Suprapubic skin (tissue), 4 donors: Measurements from ENCODE around the gene C1orf226. TPM values are rescaled to one million over a fixed set of nuclear protein-coding genes. Genes with fewer than 3 reads are reported as not detected.

Experiments
- DNase-seq, 2 donors: peaks; one replicate each; pipeline ENCODE4 v3.0.0-alpha.2; 2019; ENCODE audit warnings: low spot score in 2 of 2
- H3K27ac ChIP-seq: fragments of 200-600 bp; sonication (generic); one replicate; pipeline ENCODE4 v1.5.1; 2019
- H3K27me3 ChIP-seq: fragments of 200-600 bp; sonication (generic); one replicate; pipeline ENCODE4 v1.5.1; 2019
- H3K36me3 ChIP-seq: fragments of 200-600 bp; sonication (generic); one replicate; pipeline ENCODE4 v1.5.1; 2019
- H3K4me1 ChIP-seq: fragments of 200-600 bp; sonication (generic); one replicate; pipeline ENCODE4 v1.5.1; 2019
- H3K4me3 ChIP-seq: fragments of 200-600 bp; sonication (generic); one replicate; pipeline ENCODE4 v1.5.1; 2019; ENCODE audit warnings: mild to moderate bottlenecking
- H3K9me3 ChIP-seq: fragments of 200-600 bp; sonication (generic); one replicate; pipeline ENCODE4 v1.5.1; 2019
- EP300 ChIP-seq: sonication (generic); formaldehyde crosslinking; IDR thresholded peaks from one replicate; pipeline ENCODE4 v1.6.1; 2017; ENCODE audit warnings: antibody characterized with exemption
- POLR2A ChIP-seq, 2 donors: fragments of 450-650 bp; IDR thresholded peaks; one replicate each; pipeline ENCODE4 v1.6.1; 2017; ENCODE audit warnings: antibody characterized with exemption in 2 of 2, mild to moderate bottlenecking in 2 of 2, moderate library complexity in 2 of 2
- POLR2AphosphoS5 ChIP-seq, 3 donors: sonication (generic); formaldehyde crosslinking; IDR thresholded peaks; one replicate each; pipeline ENCODE4 v1.6.1; 2017; ENCODE audit warnings: antibody characterized with exemption in 3 of 3
- WGBS: methylation state at CpG from one replicate; pipeline ENCODE4 v1.1.5; 2018; 5-methylcytosine and 5-hydroxymethylcytosine counted together
- total RNA-seq, 4 donors: library from RNA; depleted of rRNA; stranded (reverse); fragments of >200 nt; gene quantifications; one replicate each; pipeline ENCODE4 v1.1.0, GENCODE V29; 2016
- TF ChIP-seq, protein P1 (sequence below), 2 donors: fragments of 200-600 bp in 1 of 2; fragments of 450-650 bp in 1 of 2; sonication (generic) in 1 of 2; IDR thresholded peaks; one replicate each; pipeline ENCODE4 v1.5.1; 2016 to 2019; ENCODE audit warnings: antibody characterized with exemption in 2 of 2, mild to moderate bottlenecking in 1 of 2, moderate library complexity in 1 of 2

C1orf226 gene
- total RNA-seq, 4 donors from 2014 or later: 3.1 to 14.0 (median 8.9) TPM

DNA sequence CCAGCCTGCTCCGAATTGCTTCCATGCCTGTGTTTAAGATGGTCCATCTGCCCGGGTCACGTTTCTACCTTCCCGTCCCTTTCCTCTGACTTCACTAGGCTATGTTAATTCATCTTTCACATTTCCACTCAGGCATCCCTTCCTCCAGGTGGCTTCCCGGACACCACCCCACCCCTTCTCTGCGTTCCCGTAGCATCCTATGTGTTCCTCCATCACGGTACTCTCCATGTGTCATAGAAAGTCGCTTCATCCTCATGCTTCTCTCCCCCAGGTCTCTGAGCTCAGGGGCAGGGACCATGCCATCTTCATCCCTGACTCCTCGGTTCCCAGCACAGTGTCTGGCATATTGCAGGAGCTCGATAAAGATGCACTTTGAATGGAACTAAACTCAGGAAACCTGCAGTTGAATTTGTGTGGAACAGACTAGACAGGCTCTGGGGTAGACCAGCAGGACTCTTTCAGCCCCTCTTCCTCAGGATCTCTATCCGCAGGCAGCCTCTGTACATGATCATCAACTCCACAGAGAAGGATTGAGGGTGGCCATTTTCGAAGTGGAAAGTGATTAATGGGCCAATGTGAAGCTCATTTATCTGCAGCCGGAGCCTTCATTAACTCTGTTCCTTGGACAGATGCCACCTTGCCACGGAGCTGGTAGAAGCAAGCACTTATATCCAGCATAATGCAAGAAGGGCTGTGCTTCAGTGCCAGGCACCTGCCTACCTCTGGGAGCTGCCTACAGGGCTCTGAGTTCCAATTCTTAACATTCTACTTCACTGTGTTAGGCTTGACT is 9.1 kb downstream of the C1orf226 start:
- DNase-seq: no peak
- Histone ChIP-seq H3K9me3 (no peaks in the 10 kb centered on the region), H3K4me1 (peaks cover 11% of the 10 kb centered on the region), H3K4me3 (no peak overlapping the region), H3K27ac (no peak overlapping the region), H3K36me3 (no peaks in the 10 kb centered on the region), H3K27me3 (peaks cover 3% of the 10 kb centered on the region)
- 79% methylated on average over 15 of the region's 15 CpGs for WGBS
- no peak for TF ChIP-seq EP300
- no peak for TF ChIP-seq POLR2A (IDR thresholded peaks at IDR 0.05)
- TF ChIP-seq, protein P1, sequence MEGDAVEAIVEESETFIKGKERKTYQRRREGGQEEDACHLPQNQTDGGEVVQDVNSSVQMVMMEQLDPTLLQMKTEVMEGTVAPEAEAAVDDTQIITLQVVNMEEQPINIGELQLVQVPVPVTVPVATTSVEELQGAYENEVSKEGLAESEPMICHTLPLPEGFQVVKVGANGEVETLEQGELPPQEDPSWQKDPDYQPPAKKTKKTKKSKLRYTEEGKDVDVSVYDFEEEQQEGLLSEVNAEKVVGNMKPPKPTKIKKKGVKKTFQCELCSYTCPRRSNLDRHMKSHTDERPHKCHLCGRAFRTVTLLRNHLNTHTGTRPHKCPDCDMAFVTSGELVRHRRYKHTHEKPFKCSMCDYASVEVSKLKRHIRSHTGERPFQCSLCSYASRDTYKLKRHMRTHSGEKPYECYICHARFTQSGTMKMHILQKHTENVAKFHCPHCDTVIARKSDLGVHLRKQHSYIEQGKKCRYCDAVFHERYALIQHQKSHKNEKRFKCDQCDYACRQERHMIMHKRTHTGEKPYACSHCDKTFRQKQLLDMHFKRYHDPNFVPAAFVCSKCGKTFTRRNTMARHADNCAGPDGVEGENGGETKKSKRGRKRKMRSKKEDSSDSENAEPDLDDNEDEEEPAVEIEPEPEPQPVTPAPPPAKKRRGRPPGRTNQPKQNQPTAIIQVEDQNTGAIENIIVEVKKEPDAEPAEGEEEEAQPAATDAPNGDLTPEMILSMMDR (IDR thresholded peaks at IDR 0.05): no peak
- no peak for TF ChIP-seq POLR2AphosphoS5 (IDR thresholded peaks at IDR 0.05)

DNA sequence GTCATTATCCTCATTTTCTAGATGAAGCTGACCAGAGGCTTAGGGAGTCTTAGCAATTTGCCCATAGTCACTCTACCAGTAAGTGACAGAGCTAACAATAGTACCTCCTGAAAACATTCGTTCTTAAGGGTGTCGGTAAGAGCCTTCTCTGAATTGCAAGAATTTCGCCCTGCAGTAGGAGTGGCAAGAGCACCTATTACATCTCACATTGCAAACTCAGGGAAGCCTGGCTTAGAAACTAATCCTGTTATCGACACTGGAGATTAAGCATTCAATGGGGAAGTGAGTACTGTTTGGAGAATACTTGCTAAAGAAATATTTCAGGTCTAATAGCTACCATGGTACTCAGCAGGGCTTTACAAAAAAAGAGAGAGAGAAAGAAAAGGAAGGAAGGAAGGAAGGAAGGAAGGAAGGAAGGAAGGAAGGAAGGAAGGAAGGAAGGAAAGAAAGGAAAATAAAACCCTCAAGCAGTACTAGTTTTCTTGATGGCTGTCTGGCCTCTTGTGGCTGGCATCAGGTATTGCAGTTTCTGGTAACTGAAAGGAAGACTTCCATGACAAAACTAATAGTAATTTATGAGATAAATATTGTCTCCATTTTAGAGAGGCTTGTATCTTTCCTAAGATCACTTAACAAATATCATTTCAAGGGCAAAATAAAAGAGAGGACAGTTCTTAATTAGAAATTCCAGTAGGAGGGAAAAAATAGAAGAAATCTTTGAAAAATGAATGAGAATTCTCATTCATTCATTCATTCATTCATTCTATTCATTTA is 10.4 kb downstream of the C1orf226 start:
- no peaks in the 10 kb centered on the region for H3K9me3 ChIP-seq
- peaks cover 7% of the 10 kb centered on the region for H3K27me3 ChIP-seq
- H3K4me1 ChIP-seq: peaks cover 11% of the 10 kb centered on the region
- no peak for TF ChIP-seq POLR2A (IDR thresholded peaks at IDR 0.05)
- TF ChIP-seq, protein P1 (IDR thresholded peaks at IDR 0.05): peak; percentile 43 to 78
- no peak for TF ChIP-seq POLR2AphosphoS5 (IDR thresholded peaks at IDR 0.05)
- DNase-seq: no peak
- WGBS: 52% methylated on average over 4 of the region's 4 CpGs
- no peak overlapping the region for H3K4me3 ChIP-seq
- no peaks in the 10 kb centered on the region for H3K36me3 ChIP-seq
- H3K27ac ChIP-seq: no peak overlapping the region

DNA sequence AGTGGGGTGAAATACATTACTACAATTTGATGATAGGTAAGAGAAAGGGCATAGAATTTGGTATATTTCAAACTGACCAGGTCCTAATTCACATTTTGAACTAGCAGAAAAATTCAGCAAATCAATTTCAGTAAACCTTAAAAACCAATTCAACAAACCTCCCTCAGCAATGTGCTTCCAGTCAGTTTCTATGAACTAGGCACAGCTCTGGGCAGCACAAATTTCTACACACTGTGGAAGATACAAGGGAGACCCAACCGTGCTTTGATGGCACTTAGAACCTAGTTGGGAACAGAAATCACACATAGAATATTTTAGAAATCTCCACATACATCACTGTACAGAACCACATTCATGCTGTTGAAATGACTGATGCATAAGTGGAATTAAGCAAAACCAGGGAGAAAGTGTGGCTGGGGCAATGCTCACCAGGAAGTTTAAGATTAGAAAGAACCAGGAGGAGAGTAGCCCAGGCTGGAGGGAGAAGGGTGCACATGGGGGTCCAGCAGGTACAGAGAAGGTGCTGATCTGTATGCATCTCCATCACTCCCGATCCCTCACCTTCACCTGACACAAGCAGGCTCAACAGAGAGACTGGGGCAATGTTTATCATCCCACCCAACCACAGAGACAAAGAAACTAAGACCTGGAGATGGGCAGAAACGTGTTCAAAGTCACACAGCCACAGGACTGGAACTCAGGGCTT is 14.8 kb downstream of the C1orf226 start:
- Histone ChIP-seq H3K9me3 (no peaks in the 10 kb centered on the region), H3K27me3 (peaks cover 22% of the 10 kb centered on the region), H3K4me3 (no peak overlapping the region), H3K4me1 (no peaks in the 10 kb centered on the region), H3K27ac (no peak overlapping the region), H3K36me3 (no peaks in the 10 kb centered on the region)
- DNase-seq: no peak
- 89% methylated on average over 3 of the region's 3 CpGs for WGBS
- TF ChIP-seq POLR2A (IDR thresholded peaks at IDR 0.05): no peak
- TF ChIP-seq, protein P1 (IDR thresholded peaks at IDR 0.05): no peak
- no peak for TF ChIP-seq POLR2AphosphoS5 (IDR thresholded peaks at IDR 0.05)
- TF ChIP-seq EP300: no peak

DNA sequence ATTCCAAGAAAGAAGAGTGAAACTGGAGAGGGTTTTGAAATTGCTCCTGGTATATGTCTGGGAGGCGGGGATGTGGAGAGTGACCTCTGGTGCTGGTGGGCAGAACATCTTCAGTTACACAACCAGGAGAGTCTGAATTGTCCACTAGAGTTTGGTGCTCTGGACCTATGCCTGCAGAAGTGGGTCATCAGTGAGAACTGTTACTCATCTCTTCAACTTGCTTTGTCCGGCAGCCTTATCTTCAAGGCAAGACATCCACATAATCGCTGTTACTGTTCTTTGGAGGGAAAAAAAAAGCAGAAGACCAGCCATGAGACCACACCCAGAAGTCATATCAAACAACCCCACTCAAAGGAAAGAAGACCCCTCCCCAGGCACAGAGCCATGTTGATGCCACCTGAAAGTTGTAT is 15.5 kb downstream of the C1orf226 start:
- Histone ChIP-seq H3K27ac (no peak overlapping the region), H3K4me3 (no peak overlapping the region), H3K36me3 (no peaks in the 10 kb centered on the region), H3K27me3 (peaks cover 22% of the 10 kb centered on the region), H3K9me3 (no peaks in the 10 kb centered on the region), H3K4me1 (no peaks in the 10 kb centered on the region)
- TF ChIP-seq, protein P1 (IDR thresholded peaks at IDR 0.05): no peak
- TF ChIP-seq POLR2AphosphoS5 (IDR thresholded peaks at IDR 0.05) (no peak), POLR2A (IDR thresholded peaks at IDR 0.05) (no peak), EP300 (no peak)
- 89% methylated on average over 3 of the region's 3 CpGs for whole genome bisulfite sequencing
- DNase-seq: no peak
